HCT116 (cell line): Measurements from ENCODE around the gene IMPG1. TPM values are rescaled to one million over a fixed set of nuclear protein-coding genes. Genes with fewer than 3 reads are reported as not detected.

Experiments used
- ATAC-seq: fragments of 200-7000 bp; cut with Tn5 transposase; 2 replicates; pipeline ENCODE4 v1.9.1; 2020; ENCODE audit warnings: mild to moderate bottlenecking, moderate library complexity
- BruUV-seq: library from RNA; stranded (reverse); fragments of 400-500 nt; replicated peaks from 2 replicates; lab custom pipeline; 2021; lab: Mats Ljungman, UMichigan
- CTCF ChIA-PET: fragments of 300-600 bp; sonication (Branson Sonifier 250); formaldehyde crosslinking; loops from one replicate; lab custom pipeline; 2021; ENCODE audit warnings: antibody characterized with exemption; lab: Charles Lee
- POLR2A ChIA-PET: fragments of 300-600, 350-600 bp; sonication (Branson Sonifier 250); formaldehyde crosslinking; loops from one replicate; lab custom pipeline; 2021; ENCODE audit warnings: antibody characterized with exemption; lab: Charles Lee
- RAD21 ChIA-PET, 2 experiments: fragments of 300-600 bp; sonication (Branson Sonifier 250); formaldehyde crosslinking; loops; one replicate each; lab custom pipeline; 2023; ENCODE audit warnings: low total read pairs in 2 of 2; ENCODE audit not compliant: uncharacterized antibody in 2 of 2, unreplicated experiment in 2 of 2, low non-redundant PET in 1 of 2; lab: Charles Lee
- DNase-seq: peaks from one replicate; pipeline ENCODE4 v3.0.0-alpha.2; 2010; ENCODE audit warnings: low read depth, low spot score
- H2AFZ ChIP-seq: fragments of 200-600 bp; shearing (Covaris generic), sonication (generic); 2 replicates; pipeline ENCODE4 v1.6.1; 2017; ENCODE audit warnings: low read depth, mixed run types, mixed read lengths, antibody characterized with exemption, low read length; ENCODE audit not compliant: poor library complexity, severe bottlenecking
- H3K27ac ChIP-seq: 2 replicates; pipeline ENCODE4 v1.5.1; 2012; ENCODE audit warnings: low read depth, low read length
- H3K27me3 ChIP-seq: fragments of 200-600 bp; sonication (generic); 2 replicates; pipeline ENCODE4 v1.6.1; 2016; ENCODE audit warnings: mixed run types, low read length, mixed read lengths; ENCODE audit not compliant: insufficient read depth
- H3K36me3 ChIP-seq, 2 experiments: fragments of 200-500 bp in 1 of 2; fragments of 200-600 bp in 1 of 2; sonication (Bioruptor generic) in 1 of 2; sonication (generic) in 1 of 2; 2 replicates each; pipeline versions ENCODE4 v1.5.1 to v1.6.1; 2014 to 2016; ENCODE audit warnings: low read length in 2 of 2, inconsistent platforms in 1 of 2, mixed read lengths in 1 of 2, mixed run types in 1 of 2; ENCODE audit not compliant: insufficient read depth in 2 of 2, control insufficient read depth in 1 of 2
- H3K4me1 ChIP-seq, 2 experiments: fragments of 200-600 bp in 1 of 2; sonication (generic) in 1 of 2; 2 replicates each; pipeline versions ENCODE4 v1.5.1 to v1.6.1; 2012 to 2017; ENCODE audit warnings: low read length in 2 of 2, inconsistent platforms in 1 of 2, mild to moderate bottlenecking in 1 of 2, mixed read lengths in 1 of 2, mixed run types in 1 of 2, moderate library complexity in 1 of 2; ENCODE audit not compliant: insufficient read depth in 2 of 2, control insufficient read depth in 1 of 2
- H3K4me2 ChIP-seq: fragments of 200-600 bp; sonication (generic); 2 replicates; pipeline ENCODE4 v1.6.1; 2017; ENCODE audit warnings: mixed run types, low read length, mixed read lengths
- H3K4me3 ChIP-seq, 2 experiments: fragments of 200-600 bp in 1 of 2; sonication (generic) in 1 of 2; replicated peaks in 1 of 2; 2 replicates each; pipeline ENCODE4 v1.5.1; 2011 to 2016; ENCODE audit warnings: low read length in 2 of 2, control low read depth in 1 of 2, low read depth in 1 of 2, mild to moderate bottlenecking in 1 of 2, mixed read lengths in 1 of 2, mixed run types in 1 of 2
- H3K79me2 ChIP-seq: fragments of 200-600 bp; sonication (generic); 2 replicates; pipeline ENCODE4 v1.6.1; 2017; ENCODE audit warnings: mild to moderate bottlenecking, mixed run types, low read length, moderate library complexity, mixed read lengths; ENCODE audit not compliant: insufficient read depth
- H3K9ac ChIP-seq: fragments of 200-600 bp; sonication (generic); 2 replicates; pipeline ENCODE4 v1.6.1; 2016; ENCODE audit warnings: low read length, mixed read lengths
- H3K9me2 ChIP-seq: fragments of 200-600 bp; sonication (generic), shearing (Covaris generic); 2 replicates; pipeline ENCODE4 v1.6.1; 2017; ENCODE audit warnings: mixed run types, mild to moderate bottlenecking, moderate library complexity; ENCODE audit not compliant: insufficient read depth
- H3K9me3 ChIP-seq, 2 experiments: fragments of 200-500 bp in 1 of 2; fragments of 200-600 bp in 1 of 2; sonication (Bioruptor generic) in 1 of 2; sonication (generic) in 1 of 2; 2 replicates each; pipeline ENCODE4 v1.6.1; 2014 to 2017; ENCODE audit warnings: low read length in 2 of 2, mixed read lengths in 2 of 2, inconsistent platforms in 1 of 2, low read depth in 1 of 2, mild to moderate bottlenecking in 1 of 2, mixed run types in 1 of 2, moderate library complexity in 1 of 2; ENCODE audit not compliant: control insufficient read depth in 1 of 2, insufficient read depth in 1 of 2
- H4K20me1 ChIP-seq: fragments of 200-600 bp; sonication (generic), shearing (Covaris generic); 2 replicates; pipeline ENCODE4 v1.6.1; 2017; ENCODE audit warnings: mixed run types, mild to moderate bottlenecking, moderate library complexity; ENCODE audit not compliant: insufficient read depth
- ATF3 ChIP-seq: IDR thresholded peaks from 2 replicates; pipeline ENCODE4 v1.6.1; 2012
- CBX3 ChIP-seq: IDR thresholded peaks from 2 replicates; pipeline ENCODE4 v1.6.1; 2012; ENCODE audit warnings: low read depth
- CEBPB ChIP-seq: IDR thresholded peaks from 2 replicates; pipeline ENCODE4 v1.6.1; 2012; ENCODE audit warnings: low read depth
- EGR1 ChIP-seq: IDR thresholded peaks from 2 replicates; pipeline ENCODE4 v1.6.1; 2012; ENCODE audit warnings: low read depth
- ELF1 ChIP-seq: IDR thresholded peaks from 2 replicates; pipeline ENCODE4 v1.6.1; 2012; ENCODE audit warnings: low read depth, borderline replicate concordance
- EZH2phosphoT487 ChIP-seq: fragments of 200-600 bp; IDR thresholded peaks from 2 replicates; pipeline ENCODE4 v1.6.1; 2018; ENCODE audit warnings: antibody characterized with exemption, borderline replicate concordance
- FOSL1 ChIP-seq: IDR thresholded peaks from 2 replicates; pipeline ENCODE4 v1.6.1; 2012; ENCODE audit warnings: low read depth
- JUND ChIP-seq: IDR thresholded peaks from 2 replicates; pipeline ENCODE4 v1.6.1; 2012
- POLR2A ChIP-seq: IDR thresholded peaks from 2 replicates; pipeline ENCODE4 v1.7.0; 2011; ENCODE audit warnings: borderline replicate concordance; ENCODE audit not compliant: insufficient read depth, insufficient read length; ENCODE audit errors: extremely low read depth
- POLR2AphosphoS5 ChIP-seq: IDR thresholded peaks from 2 replicates; pipeline ENCODE4 v1.6.1; 2011; ENCODE audit warnings: mild to moderate bottlenecking, low read depth, low read length, moderate library complexity
- RAD21 ChIP-seq: IDR thresholded peaks from 2 replicates; pipeline ENCODE4 v1.6.1; 2012; ENCODE audit warnings: low read depth, mild to moderate bottlenecking
- SP1 ChIP-seq: IDR thresholded peaks from 2 replicates; pipeline ENCODE4 v1.6.1; 2012; ENCODE audit warnings: low read depth
- SRF ChIP-seq: IDR thresholded peaks from 2 replicates; pipeline ENCODE4 v1.6.1; 2012; ENCODE audit warnings: low read depth
- ZBTB33 ChIP-seq: IDR thresholded peaks from 2 replicates; pipeline ENCODE4 v1.6.1; 2011; ENCODE audit warnings: mild to moderate bottlenecking, low read length, moderate library complexity; ENCODE audit not compliant: insufficient replicate concordance; ENCODE audit errors: extremely low read depth
- ZNF274 ChIP-seq: fragments of 200-500 bp; sonication (Bioruptor generic); IDR thresholded peaks from 2 replicates; pipeline ENCODE4 v1.6.1; 2014; ENCODE audit warnings: mild to moderate bottlenecking, low read depth, low read length, inconsistent platforms
- intact Hi-C: fragments of 100-400 bp; cut with micrococcal nuclease; formaldehyde crosslinking; loops from 2 replicates; pipeline ENCODE4 v1.10.0; 2022
- total RNA-seq: library from RNA; stranded (reverse); gene quantifications from one replicate; pipeline ENCODE4 v1.2.1, GENCODE V29; 2021; ENCODE audit not compliant: unreplicated experiment
- TF ChIP-seq, protein P1 (sequence below), 3 experiments: fragments of 200-600 bp in 1 of 3; sonication (generic) in 1 of 3; IDR thresholded peaks in 2 of 3; conservative IDR thresholded peaks in 1 of 3; 2 replicates each; pipeline ENCODE4 v1.5.1; 2012 to 2017; ENCODE audit warnings: low read depth in 2 of 3, low read length in 2 of 3, antibody characterized with exemption in 1 of 3, borderline replicate concordance in 1 of 3, control low read depth in 1 of 3, mild to moderate bottlenecking in 1 of 3, mixed read lengths in 1 of 3, mixed run types in 1 of 3, moderate library complexity in 1 of 3; ENCODE audit not compliant: insufficient read depth in 1 of 3
- TF ChIP-seq, protein P2 (sequence below): IDR thresholded peaks from 2 replicates; pipeline ENCODE4 v1.6.1; 2012; ENCODE audit warnings: low read depth
- TF ChIP-seq, protein P3 (sequence below): IDR thresholded peaks from 2 replicates; pipeline ENCODE4 v1.6.1; 2012

Gene IMPG1
- total RNA-seq, 1 experiment from 2014 or later = not detected

GRCh38 chr6:75946146-75946831 lies 126.2 kb downstream of the IMPG1 start:
- RAD21 ChIA-PET = no interaction called here
- Histone ChIP-seq H3K4me3 (no peak overlapping the region), H3K9me2 (no peaks in the 10 kb centered on the region), H2AFZ (no peak overlapping the region), H3K36me3 (no peaks in the 10 kb centered on the region)
- CTCF ChIA-PET = interaction anchor here (1.5 kb wide), 1 partner anchor 11 kb away, joined by 3 read pairs; no protein-coding TSS in a partner anchor
- TF ChIP-seq EZH2phosphoT487 (no peak), CEBPB (no peak), ZBTB33 (no peak), SRF (no peak), FOSL1 (no peak), EGR1 (no peak), CBX3 (no peak), ZNF274 (no peak), ELF1 (no peak), POLR2A (no peak), ATF3 (no peak), POLR2AphosphoS5 (no peak), RAD21 (no peak), JUND (no peak), SP1 (no peak)
- TF ChIP-seq, protein P1, sequence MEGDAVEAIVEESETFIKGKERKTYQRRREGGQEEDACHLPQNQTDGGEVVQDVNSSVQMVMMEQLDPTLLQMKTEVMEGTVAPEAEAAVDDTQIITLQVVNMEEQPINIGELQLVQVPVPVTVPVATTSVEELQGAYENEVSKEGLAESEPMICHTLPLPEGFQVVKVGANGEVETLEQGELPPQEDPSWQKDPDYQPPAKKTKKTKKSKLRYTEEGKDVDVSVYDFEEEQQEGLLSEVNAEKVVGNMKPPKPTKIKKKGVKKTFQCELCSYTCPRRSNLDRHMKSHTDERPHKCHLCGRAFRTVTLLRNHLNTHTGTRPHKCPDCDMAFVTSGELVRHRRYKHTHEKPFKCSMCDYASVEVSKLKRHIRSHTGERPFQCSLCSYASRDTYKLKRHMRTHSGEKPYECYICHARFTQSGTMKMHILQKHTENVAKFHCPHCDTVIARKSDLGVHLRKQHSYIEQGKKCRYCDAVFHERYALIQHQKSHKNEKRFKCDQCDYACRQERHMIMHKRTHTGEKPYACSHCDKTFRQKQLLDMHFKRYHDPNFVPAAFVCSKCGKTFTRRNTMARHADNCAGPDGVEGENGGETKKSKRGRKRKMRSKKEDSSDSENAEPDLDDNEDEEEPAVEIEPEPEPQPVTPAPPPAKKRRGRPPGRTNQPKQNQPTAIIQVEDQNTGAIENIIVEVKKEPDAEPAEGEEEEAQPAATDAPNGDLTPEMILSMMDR (IDR thresholded peaks at IDR 0.05 in 2 of 3, conservative IDR thresholded peaks at IDR 0.05 in 1 of 3; ENCODE audit: borderline replicate concordance in 1 of 3, insufficient read depth in 1 of 3, low read depth in 2 of 3, low read length in 2 of 3) = no peak
- TF ChIP-seq, protein P2, sequence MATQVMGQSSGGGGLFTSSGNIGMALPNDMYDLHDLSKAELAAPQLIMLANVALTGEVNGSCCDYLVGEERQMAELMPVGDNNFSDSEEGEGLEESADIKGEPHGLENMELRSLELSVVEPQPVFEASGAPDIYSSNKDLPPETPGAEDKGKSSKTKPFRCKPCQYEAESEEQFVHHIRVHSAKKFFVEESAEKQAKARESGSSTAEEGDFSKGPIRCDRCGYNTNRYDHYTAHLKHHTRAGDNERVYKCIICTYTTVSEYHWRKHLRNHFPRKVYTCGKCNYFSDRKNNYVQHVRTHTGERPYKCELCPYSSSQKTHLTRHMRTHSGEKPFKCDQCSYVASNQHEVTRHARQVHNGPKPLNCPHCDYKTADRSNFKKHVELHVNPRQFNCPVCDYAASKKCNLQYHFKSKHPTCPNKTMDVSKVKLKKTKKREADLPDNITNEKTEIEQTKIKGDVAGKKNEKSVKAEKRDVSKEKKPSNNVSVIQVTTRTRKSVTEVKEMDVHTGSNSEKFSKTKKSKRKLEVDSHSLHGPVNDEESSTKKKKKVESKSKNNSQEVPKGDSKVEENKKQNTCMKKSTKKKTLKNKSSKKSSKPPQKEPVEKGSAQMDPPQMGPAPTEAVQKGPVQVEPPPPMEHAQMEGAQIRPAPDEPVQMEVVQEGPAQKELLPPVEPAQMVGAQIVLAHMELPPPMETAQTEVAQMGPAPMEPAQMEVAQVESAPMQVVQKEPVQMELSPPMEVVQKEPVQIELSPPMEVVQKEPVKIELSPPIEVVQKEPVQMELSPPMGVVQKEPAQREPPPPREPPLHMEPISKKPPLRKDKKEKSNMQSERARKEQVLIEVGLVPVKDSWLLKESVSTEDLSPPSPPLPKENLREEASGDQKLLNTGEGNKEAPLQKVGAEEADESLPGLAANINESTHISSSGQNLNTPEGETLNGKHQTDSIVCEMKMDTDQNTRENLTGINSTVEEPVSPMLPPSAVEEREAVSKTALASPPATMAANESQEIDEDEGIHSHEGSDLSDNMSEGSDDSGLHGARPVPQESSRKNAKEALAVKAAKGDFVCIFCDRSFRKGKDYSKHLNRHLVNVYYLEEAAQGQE = no peak
- TF ChIP-seq, protein P3, sequence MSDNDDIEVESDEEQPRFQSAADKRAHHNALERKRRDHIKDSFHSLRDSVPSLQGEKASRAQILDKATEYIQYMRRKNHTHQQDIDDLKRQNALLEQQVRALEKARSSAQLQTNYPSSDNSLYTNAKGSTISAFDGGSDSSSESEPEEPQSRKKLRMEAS = no peak
- TF ChIP-seq, all 23 proteins: peak for 0
- H3K4me1 ChIP-seq = no peaks in the 10 kb centered on the region
- H3K9me3 ChIP-seq = no peaks in the 10 kb centered on the region
- DNase-seq = no peak
- H3K27ac ChIP-seq = no peak overlapping the region
- no TSS peak for BruUV-seq
- H3K27me3 ChIP-seq = no peaks in the 10 kb centered on the region
- H3K4me2 ChIP-seq = no peak overlapping the region
- no peak for ATAC-seq
- H3K79me2 ChIP-seq = no peaks in the 10 kb centered on the region
- no peak overlapping the region for H3K9ac ChIP-seq
- POLR2A ChIA-PET = no interaction called here
- intact Hi-C loops = no loop called here
- H4K20me1 ChIP-seq = no peaks in the 10 kb centered on the region
